ENCODE data around the gene CAPN11.

The CAPN11 gene

DNA sequence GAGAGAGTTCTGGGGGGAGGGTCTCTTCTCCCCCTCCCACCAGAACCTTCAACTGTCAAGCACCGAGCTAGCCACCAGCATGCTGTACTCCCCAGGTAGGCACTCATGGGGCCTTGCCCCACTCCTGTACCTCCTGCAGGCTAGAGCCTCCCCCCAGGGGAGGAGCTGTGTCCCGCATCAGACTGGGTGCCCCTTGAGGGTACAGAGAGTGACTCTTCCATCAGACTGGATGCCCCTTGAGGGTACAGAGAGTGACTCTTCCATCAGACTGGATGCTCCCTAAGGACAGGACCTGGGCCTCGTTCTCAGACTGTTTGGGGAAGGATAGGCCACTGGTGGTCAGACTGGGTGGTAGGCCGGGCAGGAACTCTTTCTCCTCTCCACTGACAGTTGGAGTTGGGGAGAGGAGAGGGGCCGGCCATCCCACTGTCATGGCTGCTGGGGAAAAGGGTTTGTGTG, at the start of gene CAPN11:
TSS of gene CAPN11 (plus strand) at position 51 of the 459 bp plus-strand sequence. CDS start at position 80, 29 bp downstream.
- no peak for DNase-seq (ENCODE audit: low spot score)

DNA sequence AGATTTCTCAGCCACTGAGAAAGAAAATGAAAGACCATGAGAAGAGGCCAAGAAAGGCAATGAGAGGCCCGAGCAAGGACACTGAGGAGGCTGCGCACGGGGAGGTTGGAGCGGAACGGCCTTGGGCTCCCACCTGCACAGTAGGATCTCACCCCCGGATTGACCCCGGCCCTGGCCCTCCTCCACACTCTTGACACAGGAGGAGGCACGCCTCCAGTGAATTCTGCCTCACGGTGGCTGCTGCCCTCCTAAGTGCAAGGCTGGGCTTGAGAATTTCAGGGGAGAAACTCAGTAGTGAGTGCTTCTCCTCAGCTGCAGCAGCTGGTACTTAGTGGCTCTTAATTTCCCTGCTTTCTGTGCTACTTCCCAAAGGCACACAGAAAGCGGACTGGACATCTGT, 49.4 kb upstream of the CAPN11 start:
- DNase-seq (ENCODE audit: low spot score) = no peak

DNA sequence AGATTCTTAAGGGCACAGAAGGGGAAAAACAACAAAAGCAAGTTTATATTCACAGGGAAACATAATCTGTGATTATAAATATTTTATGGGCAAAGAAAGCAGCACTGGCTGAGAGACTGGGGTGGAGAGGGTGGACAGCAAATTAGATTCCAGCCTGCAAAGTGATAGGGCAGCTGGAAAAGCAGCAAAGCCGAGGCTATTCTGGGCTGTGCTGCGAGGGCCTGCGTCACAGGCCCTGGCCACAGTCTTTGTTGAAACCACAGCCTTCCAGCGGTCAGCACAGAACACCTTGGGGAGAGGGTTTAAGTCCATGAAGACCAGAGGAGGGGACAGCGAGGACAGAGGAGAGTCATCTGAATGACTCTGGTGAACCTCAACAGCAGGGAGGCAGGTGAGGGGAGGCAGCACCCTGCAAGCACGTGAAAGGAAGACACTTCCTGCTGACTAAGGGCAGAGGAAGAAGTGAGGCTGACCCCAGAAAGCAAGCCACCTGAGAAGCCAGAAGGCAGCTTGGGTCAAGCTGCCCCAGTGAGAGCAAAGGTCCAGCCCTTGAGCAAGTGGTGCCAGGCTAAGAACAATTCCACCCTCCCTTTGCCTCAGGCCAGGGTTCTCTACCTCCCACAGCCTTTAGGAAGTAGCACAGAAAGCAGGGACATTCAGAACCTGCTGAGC, 48.5 kb upstream of the CAPN11 start:
- no peak for DNase-seq (ENCODE audit: low spot score)

DNA sequence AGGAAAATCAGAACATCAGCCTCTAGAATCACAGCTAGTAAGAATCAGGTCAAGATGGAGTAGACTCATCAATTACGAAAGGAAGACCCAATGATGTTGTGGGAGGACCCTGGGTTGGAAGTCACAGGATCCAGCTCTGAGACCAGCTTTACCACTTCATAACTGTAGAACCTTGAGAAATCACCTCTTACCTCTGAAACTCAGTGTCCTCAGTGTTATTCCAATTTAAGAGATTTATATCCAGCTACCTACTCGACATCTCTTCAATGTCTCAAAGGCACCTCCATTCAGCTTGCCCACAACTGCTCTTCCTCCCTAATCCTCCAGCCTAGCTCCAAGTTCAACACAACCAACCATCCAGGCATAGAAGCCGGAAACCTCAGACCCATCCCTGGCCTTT, 47.7 kb upstream of the CAPN11 start:
- no peak for DNase-seq (ENCODE audit: low spot score)

DNA sequence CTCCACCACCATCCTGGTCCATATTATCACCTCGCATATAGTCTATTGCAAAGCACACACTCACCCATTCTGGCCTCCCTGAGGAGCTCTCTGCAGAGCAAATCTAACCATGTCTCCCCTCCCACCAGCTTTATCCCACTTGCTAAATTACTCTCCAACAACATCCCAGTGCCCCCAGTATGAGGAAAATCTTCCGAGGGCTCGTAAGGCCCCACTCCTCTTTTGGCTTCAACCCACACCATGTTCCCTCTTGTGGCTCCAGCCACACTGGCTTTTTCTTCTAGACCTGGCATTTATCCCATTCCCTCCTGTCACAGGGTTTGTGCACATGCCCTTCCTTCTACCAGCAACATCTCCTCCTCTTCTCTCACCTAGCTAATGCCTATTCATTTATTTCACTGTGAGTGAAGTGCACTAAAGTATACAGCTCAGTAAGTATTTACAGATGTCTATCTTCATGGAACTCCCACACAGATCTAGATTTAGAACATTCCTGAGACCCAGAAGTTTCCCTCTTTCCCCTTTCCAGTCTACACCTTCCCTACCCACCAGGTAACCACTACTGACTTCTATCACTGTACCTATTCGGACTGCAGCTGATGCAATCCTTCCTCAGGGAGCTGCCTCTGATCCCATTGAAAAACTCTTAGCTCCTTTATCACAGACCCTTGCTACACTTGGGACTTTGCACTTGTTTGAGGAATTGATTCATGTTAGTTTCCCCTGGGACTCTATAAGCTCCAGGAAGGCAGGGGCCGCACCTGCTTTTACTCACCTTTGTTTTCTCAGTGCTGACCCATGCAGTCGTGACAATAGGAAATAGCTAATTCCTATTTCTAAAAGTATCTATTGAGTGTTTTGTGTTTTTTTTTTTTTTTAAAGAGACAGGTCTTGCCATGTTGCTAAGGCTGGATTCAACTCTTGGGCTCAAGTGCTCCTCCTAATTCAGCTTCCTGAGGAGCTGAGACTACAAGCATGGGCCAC, 46.9 kb upstream of the CAPN11 start:
- DNase-seq (ENCODE audit: low spot score) = no peak

DNA sequence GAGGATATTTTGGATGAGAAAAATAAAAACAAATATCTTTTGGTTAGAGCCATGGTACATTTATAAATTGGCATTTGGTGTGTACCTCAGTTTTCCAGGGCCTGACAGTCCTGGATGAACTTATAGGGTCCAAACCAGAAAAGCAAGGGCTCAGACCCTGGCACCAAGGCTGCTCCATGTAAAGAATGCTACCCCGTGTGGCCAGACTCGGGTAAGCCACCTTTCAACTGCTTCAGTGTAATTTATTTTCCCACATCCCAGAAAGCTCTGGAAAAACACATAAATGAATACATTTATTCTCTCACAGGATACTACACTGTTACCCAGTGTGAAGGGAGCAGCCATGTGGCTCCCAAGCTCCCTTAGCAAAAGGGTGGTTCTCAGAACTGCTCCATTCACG, 45.2 kb upstream of the CAPN11 start:
- peak; percentile 42 for DNase-seq (ENCODE audit: low spot score)

DNA sequence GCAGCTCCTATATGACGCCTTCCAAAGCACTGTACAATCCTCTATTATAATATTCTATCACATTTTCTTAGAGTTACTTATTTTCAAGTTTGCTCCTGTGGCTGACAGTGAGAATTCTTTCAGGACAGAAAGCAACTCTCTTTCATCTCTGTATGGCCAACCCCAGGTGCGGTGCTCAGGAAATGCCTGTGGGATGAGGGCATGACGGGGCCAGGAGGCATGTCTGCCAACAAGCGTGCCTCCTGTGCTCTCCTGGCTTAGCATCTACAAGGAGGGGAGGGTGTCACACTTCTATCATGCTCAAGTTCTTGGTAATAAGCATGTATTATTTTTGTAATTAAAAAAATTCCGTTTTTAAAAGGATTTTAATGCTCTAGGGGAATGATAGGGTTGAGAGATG, 42.8 kb upstream of the CAPN11 start:
- DNase-seq (ENCODE audit: low spot score) = no peak

DNA sequence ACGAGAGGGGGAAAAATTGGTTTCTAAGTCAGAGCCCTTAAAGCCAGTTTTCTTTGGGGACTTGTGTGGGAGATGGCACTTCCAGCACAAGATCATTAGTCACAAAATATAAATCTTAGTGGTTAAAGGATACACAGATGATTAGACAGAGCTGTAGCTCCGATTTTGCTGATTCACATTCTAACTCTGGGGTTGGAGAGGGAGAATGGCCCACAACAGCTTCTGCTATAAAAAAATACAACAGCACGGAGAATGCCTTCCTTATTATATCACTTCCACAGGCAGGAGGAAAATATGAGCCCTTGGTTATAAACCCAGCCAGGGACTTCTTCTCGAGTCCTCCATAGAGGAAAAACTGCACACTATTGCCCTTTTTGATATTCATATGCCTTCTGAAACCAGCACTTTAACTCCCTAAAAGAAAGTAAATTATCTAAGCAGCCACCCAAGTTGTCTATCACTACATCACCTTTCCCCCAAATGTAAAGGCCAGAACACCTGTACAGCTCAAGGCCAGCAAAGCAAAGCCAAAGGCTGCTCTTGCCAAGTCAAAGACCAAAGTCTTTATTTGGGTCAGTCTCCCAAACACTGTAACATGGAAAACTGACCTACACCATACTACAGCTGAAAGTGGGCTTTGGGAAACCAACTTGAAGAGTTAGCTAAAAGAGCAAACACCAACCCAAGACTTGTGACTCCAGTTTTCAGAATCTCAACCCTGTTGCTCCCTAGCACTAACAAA, 41.8 kb upstream of the CAPN11 start:
- DNase-seq (ENCODE audit: low spot score) = no peak

DNA sequence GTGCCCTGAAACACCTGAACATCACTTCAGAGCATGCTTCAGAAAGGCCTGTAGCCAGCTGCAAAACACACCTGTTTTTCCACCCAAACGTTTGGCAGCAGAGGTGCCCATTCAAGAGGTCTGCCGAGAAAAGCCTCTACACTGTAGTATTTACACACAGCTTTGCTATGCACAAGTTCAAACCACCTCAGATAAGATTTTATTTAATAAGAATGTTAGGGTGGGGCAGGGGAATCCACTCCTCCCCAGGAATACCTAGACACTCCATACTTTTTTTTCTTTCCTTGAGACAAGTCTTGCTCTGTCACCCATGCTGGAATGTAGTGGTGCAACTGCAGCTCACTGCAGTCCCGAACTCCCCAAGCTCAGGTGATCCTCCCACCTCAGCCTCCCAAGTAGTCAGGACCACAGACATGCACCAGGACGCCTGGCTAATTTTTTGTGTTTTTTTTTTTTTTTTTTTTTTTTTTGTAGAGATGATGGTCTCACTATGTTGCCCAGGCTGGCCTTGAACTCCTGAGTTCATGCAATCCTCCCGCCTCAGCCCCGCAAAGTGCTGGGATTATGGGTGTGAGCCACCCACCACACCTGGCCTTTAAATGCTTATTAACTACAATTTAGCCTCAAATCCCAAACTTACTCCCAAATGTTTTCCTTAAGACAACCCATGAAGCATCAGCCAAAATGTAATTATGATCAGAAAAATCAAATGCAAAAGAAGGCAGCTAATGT, 41.1 kb upstream of the CAPN11 start:
- DNase-seq (ENCODE audit: low spot score) = no peak

DNA sequence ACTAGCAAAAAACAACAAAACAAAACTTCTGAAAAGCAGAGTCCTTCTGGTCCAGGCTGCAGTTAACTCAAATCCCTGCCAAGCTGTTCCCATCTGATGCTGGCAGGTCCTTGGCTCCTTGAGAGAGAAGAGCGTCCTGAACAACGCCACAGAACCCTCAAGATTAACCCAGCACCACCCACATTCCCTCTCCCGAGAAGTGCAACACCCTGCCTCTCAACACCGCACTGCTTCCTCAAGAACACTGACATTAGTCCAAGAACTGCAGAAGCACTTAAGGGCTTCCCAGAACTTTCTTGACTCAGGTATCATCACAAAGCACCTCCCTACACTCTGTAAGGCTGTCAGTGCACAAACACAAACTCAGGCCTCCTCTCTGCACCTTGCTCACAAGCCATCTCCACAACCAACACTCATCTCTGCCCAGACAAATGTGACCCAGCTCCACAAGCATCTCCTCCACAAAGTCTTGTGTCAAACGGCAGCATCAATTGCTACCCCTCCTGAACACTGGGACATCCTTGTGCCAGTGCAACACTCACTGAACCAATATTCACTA, 38.8 kb upstream of the CAPN11 start:
- no peak for DNase-seq (ENCODE audit: low spot score)

DNA sequence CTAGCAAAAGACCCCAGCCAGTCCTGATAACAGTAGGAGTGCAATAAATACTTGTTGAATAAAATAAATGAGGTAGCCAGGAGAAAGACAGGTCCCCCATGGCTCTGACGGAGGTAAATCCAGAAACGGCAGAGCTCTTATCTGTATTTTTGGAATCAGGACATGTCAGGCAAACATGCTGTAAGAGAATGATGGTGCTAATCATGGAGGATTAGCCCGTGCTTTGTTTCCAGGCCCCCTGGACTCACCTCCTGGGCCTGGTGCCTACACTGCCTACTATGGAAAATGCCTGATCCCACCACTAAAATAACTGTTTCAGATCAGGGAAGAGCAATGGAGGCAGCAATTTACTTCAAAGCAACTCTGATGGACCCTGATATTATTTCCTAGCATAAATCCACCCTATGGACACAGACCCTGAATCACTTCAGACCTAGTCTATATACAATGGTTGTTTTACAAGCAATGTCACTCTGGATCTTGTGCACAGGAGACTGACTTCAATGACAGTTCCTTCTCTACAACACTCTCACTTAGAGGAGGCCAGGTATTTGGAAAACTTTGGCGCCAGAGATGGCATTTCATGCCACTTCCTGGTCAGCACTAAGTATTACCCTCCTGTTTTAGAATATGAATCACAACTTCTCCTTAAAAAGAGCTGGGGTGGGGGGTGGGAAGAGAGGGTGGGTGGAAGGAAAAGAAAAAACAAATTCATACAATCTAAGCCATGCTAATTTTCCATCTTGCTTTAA, 37.8 kb upstream of the CAPN11 start:
- DNase-seq (ENCODE audit: low spot score) = no peak

DNA sequence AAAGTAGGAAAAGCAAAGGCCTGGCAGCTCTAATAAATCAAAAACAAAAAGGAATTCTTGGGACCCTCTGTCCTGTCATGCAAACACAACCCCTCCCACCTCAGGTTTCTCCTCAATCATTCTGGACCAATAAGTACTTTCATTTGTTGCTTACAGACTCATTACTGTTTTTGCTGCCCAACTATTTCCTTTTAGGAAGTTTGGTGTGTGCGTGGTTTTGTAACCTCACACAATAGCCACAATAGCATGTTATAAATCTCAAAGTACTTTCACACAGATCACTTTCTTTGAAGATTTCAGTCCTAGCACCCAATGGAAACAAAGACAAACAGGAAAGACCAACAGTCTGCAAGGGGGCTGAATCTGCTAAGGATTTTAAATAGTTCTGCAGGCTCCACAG, 35.8 kb upstream of the CAPN11 start:
- no peak for DNase-seq (ENCODE audit: low spot score)

DNA sequence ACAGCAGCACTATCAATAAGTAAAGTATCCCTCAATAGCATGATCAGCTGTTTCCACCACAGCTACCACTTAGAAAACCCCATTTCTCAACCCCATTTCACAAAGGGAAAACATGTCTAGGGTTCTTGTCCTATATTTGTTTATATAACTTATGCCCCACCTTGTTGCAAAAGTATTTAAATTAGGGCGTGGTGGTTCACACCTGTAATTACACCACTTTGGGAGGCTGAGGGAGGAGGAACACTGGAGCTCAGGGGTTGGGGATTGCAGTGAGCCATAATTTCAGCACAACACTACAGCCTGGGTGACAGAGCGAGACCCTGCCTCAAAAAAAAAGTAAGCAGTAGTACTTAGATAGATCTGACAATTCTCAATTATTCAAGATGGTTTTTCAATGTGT, 35.1 kb upstream of the CAPN11 start:
- no peak for DNase-seq (ENCODE audit: low spot score)

DNA sequence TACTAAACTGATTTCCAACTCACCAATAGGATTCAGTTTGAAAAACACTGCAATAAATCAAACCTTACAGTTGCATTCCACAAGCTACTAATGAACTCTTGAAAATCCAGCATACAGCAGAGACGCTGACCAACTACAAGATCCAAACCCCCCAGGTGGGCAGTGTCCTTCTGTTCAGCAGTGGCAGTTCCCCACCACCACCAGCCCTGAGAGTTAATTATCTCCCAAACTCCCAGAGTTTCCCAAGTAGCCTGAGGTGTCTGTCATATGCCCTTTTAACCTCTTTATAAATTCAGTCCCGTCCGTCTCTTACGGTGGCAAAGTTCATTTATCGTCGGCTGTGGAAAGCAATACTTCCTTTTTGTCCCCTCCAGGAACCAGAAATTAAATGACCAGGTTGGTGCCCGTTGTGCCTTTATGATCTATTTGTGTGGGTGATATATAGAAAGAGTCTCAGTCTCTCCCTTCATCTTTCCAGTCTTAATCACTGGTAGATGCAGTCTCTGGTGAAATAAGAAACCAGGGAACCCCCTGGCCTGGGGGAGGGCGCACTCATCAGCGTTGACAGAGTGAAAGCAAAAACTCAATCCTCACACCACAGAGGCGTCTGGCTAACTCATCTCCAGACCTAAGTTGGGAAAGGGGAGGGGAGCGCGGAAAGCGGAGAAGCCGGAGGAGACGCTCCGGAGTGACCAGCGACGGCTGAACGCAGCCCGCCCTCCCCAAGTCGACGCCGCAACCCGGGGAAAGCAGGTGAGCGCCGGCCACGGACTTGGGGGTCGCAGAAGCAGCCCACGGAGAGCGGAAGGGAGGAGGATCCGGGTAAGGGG, 32.1 kb upstream of the CAPN11 start:
- peak; percentile 76 for DNase-seq (ENCODE audit: low spot score)

DNA sequence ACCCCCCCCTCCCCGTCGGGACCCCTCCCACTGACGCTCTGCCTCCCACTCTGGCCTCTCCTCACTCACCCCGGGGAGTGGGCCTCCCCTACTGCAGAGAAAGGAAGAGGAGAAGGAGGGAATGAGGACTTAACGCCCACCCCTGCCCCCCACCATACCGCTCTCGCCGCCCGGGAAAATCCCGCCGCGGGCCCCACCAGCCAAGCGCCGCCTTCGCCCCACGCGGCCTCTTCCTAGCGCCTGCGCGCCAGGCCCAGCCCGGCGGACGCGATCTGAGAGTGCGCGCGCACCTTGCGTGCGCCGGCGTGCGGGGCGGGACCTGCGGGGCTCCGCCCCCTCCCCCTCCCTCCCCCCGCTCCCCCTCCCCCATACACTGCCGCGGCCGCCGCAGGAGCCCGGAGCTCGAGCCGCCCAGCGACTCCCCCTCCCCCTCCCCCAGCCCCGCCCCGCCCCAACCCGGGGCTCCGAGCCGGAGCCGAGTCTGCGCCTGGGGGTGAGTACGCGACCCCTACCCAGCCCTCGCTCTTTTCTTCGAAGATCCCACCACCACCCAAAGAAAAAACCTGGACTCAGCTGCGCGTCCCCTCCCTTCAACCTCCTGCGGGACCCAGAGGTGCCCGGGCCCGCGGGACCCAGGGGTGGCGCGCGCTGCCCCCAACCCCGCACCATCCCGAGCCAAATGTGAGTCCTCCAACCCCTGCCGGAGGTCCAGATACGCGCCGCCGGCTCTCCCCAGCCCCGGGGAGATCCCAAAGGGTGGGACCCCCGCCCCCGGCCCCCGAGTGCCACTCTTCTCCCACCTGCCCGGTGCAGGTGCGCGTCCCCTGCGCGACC, 31.2 kb upstream of the CAPN11 start, which contains the start of the genes MRPL14 and TMEM63B:
TSS of gene MRPL14 (minus strand) at position 267 of the 834 bp plus-strand sequence. CDS start 10,841 bp downstream, outside the sequence.
TSS of gene TMEM63B (plus strand) at position 369 of the 834 bp plus-strand sequence. CDS start 7,031 bp downstream, outside the sequence.
- DNase-seq (ENCODE audit: low spot score) = peak; percentile 99

DNA sequence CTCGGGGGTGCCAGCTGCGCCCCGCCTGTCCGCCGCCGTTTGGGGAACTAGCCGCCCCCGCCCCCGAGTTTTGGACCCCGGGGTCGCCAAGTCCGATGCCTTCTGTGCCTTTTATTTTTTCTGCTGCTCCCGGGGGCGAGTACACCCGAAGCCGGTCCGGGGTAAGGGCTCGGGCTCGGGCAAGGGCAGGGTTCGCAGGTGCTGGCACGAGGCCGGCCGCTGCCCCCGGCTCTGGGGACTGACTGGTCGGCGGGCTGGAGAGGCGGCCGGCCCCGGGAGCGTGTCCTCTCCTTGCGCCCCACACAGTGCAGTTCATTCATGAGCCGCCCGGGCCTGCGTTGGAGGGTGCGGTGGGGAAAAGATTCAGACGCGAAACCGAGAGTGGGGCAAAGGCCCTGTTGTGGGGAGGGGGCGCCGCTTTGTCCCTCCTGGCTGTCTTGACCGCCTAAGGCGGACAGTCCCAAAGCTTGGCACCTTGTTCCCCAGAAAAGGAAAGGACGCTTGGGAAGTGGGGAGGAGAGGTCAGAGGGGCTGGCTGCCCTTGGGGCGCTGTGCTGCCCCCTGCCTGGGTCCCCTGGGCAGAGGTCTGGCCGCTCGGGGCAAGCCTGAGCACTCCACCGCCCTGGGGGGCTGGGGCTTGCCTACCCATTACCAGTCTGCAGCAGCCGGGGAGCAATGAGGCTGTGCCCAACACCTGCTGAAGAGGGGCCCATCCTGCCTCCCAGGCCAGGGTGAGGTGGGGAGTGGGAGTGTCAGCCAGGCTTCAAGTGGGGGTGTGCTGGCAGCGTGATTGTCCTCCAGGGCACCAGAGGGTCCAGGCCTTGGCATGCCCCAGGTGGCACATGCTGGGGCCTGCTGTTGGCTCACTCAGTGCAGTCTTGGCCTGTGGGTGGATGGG, 30.4 kb upstream of the CAPN11 start:
- DNase-seq (ENCODE audit: low spot score) = peak; percentile 63

DNA sequence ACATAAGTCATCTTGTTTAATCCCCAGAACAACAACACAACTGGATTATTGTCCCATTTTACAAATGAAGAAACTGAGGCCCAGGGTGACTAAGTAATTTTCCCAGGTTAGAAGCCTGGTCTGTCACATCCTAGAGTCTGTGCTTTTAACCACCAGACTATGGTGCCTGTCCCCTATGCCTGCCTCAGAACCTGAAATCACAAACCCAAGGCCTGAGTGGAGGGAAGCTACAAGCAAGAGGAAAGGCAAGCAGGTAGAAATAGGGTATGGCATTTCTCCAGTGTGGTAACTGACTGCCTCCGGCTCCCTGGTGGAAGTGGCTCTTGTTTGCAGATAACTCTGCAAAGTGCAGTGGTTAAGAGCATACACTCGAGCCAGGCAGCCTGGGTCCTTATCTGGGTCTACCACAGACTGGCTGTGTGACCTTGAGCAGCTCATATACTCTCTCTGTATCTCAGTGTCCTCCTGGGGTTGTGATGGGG, 28.7 kb upstream of the CAPN11 start:
- no peak for DNase-seq (ENCODE audit: low spot score)

Measured in iPS-NIHi11 (cell line).